HG02798 (cell line): Measurements from ENCODE around the gene BCHE.
A peak's percentile ranks its signal among the peaks of the same experiment; 100 is the strongest.
"Not testable (repeated sequence)": the region's sequence is repeated elsewhere in the genome, so short reads cannot be mapped to it uniquely, and the experiment has no call there.

Experiments
- ATAC-seq: cut with Tn5 transposase; IDR thresholded peaks from one replicate; pipeline ENCODE4 v1.9.1; 2021; ENCODE audit warnings: mild to moderate bottlenecking; ENCODE audit not compliant: unreplicated experiment, poor library complexity

BCHE gene

DNA sequence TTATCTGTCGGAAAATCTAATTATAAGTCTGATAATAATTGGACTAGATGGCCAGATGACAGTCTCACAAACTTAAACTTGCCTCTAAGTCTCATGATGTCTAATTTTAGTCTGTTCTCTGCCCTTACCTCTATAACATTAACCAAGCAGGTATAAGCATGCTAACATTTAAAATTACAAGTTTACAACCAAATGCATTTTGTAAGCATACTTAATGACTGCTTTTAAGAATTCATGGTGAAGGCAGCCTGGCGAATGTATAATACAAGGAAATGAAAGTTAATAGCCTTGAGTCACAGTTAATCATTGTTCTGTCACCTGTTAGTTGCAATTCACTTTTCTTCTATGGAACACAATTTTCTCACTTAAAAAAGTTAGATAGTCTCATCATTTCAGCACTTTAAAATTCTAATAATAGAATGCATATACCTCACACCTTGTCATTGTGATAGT, 16.5 kb downstream of the BCHE start:
- ATAC-seq = peak; percentile 81

DNA sequence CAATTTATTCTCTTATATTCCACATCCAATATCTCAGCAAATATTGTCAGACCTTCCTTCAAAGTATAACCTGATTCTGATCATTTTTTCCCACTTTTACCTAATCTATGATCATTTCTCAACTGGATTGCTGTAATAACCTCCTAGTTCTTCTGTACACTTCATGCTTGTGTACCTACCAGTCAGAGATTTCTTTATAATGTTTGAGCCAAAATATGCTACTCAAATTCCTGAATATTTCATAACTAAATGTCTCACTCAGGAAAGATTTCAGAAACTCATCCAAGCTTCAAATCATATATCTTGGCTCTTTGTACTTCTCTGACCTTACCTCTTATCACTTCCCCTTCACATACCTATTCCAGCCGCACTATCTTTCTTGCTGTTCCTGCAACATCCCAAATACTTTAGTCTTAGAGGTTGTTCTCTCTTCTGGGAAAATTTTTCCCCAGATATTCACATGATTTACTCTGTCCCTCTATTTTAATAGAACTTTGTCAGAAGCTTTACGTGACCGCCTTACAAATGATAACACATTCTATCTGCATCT, 20.0 kb downstream of the BCHE start:
- no peak for ATAC-seq

DNA sequence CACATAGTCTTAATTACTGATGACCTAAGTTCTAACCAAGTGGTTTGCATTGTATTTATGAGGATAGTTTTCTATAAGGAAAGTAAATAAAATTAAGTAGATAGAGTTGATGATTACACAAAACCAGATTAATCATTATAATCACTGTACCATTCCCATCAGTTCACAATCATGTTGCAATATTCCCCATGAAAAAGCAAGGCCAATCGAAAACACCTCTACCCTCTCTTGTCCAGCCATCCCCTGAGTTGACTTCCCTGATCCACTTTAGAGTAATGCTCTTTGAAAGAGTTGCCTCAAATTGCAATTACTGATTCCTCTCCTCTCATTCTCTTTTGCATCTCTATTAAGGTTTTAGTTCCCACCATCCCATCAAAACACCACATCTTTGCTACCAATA, 21.0 kb downstream of the BCHE start:
- ATAC-seq = no peak

DNA sequence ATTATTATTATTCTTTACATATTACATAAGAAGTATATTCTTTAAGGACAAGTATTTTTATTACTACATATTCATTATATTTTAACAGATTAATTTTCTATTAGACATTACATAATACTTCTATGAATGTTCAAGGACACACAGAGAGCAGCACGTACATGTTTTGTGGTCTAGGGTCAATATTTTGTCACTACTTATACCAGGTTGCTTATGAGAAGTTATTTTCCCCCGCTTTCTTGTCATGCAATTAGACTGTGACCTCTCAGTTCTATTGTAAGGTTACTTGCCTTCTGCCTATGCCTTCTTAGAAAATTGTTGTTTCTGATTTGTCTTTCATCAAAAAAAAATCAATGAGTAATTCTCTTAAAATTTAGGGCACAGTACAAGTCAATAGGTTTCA, 21.5 kb downstream of the BCHE start:
- no peak for ATAC-seq

DNA sequence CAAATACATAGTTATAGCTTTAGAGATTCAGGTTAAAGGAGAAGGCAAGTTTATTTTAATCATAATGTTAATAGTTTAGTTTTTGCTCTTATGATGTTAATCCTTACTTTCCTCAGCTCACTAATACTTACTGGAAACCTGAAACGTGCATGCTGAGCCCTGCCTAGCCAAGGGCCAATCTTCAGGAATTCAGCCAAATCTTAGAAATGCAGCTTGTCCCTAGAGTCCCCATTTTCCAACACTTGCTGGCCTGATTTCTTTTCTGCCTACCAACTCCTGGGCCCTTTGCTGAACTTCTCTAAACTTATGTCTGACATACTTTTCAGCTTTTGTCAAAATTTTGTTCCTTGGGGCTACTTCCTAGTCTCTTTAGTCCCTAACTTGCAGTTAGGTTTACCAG, 22.8 kb downstream of the BCHE start:
- ATAC-seq = no peak

DNA sequence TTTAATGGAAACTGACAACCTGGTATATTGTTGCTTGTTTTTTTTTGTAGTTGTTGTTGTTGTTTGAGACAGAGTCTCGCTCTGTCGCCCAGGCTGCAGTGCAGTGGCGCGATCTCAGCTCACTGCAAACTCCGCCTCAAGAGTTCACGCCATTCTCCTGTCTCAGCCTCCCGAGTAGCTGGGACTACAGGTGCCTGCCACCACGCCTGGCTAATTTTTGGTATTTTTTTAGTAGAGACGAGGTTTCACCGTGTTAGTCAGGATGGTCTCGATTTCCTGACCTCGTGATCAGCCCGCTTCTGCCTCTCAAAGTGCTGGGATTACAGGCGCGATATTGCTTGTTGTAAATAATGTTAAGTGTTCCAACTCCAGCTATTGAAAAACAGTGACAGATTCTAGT, 29.3 kb downstream of the BCHE start:
- not testable (repeated sequence) for ATAC-seq

DNA sequence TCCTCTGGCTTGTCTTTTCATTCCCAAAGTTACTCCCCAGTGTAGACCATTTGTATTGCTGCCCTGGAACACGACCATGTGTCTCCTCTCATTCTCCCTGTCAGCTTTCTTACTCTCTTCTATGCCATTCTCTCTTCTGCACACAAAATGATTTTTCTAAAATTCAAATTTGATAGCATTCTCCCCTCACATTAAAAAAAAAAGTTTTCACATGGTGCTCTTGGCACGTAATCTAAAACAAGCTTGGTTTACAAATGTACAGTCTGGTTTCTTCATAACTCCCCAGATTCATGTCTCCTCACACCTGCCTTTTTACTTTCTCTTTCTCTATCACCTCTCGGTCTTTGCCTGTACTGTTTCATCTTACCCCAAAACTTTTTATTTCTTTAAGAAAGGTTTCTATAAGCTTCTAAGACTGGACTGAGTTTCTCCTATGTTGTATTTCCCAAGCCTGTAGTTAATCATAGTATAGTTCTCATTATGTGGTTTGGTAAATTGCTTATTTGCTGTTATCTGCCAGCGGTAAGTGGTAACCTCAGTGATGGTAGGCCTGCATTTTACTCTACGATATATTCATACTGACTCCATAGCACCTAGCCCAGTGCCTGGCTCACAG, 31.2 kb downstream of the BCHE start:
- ATAC-seq = peak; percentile 90

DNA sequence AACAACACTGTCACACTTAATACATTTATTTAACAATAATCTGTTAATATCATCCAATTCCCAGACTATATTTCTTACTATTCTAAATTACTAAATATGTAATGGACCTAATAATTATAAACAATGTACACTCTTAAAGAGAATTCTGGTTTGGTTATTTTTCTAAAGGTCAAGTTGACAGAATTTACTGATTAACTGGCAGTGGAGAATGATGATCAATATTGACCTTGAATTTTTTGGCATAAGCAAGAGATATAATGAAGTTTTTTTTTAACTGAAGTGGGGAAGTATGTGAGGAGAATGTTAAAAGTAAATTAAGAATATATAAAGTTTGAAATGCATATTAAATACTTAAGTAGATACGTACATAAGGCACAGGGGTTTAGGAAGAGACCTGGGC, 33.8 kb downstream of the BCHE start:
- ATAC-seq = no peak

DNA sequence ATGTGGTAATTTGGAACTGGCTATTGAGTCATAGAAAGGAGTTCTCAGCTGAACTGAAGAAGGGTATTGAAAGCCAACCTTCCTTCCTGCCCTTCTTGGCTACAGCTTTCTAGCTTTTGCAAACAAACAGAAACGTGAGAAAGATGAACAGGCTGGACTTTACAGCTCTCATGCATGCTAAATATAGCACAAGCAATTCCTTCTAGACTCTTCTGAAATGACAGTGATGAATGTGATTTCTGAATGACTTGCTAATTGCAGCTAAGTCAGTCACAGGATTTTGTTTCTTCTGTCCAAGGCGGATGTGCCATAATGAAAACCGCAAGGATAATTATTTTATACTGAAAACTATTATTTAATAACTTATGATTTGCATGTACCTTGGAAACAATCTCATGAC, 36.3 kb downstream of the BCHE start:
- peak; percentile 50 for ATAC-seq

DNA sequence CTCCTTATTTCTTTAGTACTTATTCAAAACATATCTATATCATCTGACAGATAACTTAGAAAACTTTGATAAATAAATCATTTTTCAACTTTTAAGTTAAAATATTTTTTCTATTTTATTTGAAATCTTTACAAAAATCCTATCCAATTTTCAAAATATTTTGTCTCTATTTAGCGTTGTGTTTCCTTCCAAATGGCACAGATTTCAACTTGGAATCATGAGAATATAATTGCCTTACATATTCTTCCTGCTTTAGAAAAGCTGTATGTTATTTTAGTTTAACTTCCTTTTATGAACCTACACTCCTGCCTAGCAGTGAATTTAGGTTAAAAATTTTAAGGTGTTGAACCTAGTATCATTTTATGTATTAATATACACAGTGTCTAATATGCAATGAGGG, 38.2 kb downstream of the BCHE start:
- no peak for ATAC-seq

DNA sequence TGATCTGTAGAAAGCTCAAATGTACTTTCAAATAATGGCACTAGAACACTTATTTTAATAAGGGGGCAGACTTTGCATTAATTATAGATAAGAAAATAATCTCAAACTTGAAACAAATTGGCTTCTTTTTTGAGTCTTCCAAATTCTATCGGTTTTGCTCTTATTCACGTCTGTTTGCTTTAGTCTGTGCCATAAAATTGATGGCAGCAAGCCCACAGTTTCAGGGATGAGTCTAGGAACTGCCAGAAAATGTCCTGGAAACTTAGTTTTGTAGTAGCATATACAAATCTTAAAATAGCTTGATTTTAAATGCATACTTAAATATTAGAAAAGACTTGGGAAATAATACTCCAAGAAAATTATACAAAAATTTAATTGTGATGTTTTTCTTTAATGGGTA, 39.7 kb downstream of the BCHE start:
- no peak for ATAC-seq

DNA sequence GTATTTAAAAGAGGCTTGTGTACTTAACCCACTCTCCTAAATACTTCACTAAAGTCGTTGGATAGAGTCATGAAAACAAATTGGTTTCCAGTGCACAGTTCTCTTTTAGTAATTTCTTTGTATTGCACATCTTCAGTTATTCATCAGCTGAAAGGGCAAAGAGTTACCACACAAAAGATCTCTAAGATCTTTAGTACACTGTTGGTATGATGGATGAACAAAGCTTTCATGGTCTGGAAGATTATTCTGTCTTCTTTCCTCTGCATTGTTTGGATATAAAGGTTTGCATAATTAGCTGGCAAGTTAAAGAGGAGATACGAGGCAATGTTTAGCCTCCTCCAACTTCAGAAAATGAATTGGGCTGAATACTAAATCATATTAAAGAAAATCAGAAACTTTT, 40.5 kb downstream of the BCHE start:
- ATAC-seq = no peak

DNA sequence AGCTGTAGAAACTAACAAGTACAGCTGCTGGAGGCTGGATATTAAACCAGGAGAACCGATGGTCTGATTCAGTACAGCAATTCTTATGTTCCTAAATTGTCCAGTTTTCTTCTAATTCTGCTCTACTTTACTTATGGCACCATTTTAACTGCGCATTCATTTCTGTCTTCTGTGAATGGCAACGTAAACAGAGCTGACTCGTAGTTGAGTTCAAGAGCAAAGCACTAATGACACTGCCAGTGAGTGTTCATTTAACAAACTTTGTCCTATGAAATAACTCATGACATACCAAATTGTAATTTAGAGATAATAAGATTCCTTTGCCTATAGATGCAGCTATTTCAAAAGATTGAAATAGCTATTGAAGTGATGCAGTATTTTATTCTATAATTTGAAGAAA, 48.7 kb downstream of the BCHE start:
- no peak for ATAC-seq

DNA sequence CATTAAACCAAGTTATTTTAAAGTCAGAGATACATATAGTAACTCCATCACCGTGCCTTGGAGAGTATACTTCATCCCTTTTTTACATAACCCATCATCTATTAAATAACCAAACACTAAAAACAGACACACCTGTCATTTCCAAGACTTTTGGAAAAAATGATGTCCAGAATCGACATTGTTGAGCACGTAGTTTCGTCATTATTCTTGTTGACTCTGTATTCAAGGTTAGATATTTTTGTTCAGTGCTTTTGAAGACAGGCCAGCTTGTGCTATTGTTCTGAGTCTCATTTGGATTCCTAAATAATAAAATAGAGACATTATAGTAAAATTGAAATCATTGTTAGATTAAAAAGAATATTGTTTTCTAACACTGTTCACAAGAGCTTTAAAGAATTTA, 51.2 kb downstream of the BCHE start:
- ATAC-seq = no peak

DNA sequence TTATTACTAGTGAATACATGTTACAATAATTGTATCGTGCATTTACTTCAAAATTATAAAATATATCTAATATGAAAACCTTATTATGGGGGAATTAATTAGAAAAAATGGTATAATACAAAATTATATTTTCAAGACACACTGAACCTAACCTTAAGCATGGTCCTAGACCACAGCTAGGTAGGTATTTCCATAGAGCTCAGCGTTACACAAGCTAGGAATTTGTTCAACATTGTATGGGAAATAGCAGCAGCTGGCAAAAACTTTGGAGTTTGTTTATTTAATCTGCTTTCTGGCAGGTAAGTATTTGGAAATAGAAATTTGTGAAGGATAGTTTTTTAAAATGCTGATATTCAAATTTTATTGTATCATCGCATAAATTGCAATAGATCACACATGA, 52.9 kb downstream of the BCHE start:
- ATAC-seq = no peak

DNA sequence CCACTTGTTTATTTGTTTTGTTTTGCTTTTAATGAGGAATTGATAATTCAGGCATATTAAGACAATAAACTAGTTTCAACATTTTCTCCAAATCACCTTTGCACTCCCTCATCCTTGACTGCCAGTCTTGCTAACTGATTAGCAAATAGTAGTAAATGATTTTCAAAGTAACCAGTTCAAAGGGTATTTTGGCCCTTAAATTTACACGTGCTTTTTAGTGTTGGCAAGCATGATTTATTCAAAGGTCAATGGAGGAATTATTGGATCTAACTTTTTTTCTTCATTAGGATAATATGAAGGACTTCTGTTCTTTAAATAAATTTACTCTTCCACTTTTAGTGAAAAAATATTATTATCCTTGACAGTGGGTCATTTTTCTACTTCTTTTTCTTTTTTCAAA, 53.8 kb downstream of the BCHE start:
- ATAC-seq = no peak

DNA sequence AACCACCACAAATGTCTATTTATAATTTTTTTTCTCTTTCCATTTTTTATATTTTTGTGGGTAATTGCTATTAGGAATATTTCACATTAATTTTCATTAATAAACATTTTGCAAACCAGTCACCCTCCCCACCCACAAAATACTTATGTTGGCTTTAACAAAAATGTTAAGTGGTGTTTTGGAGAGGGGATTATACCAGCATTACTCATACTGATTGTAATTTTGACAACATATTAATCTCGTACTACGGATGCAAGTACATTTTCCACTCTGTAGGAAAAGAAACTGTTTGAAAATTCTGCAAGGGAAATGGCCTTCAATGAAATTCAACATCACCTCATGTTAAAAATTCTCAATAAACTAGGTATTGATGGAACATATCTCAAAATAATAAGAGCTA, 58.3 kb downstream of the BCHE start:
- no peak for ATAC-seq

DNA sequence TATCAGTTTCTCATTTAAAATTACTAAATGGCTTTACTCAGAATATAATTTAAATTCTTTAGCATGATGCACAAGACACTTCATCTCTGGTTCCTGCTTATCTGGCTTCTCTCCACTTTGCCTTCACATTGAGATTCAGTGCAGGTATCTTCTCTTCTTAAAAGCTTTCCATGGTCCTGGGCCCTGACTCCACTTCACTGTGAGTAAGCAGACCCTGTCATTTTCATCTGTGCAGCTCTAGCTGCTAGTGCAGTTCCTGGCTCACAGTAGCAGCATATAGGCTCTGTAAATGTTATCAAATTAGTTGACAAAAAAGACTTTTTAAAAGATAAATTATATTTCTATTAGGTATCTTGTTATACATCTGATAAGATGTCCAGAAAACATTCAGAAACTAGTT, 58.8 kb downstream of the BCHE start:
- ATAC-seq = no peak

DNA sequence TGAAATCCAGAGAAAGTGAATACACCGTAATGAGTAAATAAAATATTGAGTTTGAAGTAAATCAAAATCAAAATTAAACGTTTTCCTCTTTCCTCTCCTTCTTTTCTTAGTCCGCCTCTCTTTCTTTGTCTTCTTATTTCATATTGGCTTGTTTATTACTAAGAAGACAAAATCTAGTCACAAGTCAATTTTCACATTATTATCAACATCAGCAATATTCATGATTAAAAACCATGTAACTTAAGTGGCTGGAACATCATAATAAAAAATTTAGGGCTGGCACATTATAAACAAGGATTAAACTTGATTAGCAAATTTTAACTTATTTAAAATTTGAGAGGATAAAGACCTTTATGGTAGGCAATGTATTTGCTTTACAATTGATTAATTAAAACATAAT, 61.4 kb downstream of the BCHE start:
- ATAC-seq = no peak

DNA sequence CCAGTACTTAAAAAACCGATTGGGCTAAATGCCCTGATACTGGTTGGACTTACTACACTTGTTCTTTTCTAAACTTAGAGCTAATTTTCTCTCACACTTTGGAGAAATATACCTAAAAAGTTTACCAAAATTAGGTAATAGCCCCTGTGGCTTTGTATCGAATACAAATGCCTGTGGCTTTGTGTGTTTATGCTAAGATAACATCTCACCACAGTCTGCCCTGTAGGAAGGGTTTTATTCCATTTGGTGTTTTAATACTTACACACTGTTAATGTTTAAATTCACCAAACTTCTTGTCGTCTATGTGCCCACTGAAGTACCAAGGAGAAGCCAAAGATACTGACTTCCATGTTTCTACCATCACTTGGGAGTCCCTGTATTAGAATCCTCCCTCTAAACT, 66.4 kb downstream of the BCHE start:
- ATAC-seq = no peak

DNA sequence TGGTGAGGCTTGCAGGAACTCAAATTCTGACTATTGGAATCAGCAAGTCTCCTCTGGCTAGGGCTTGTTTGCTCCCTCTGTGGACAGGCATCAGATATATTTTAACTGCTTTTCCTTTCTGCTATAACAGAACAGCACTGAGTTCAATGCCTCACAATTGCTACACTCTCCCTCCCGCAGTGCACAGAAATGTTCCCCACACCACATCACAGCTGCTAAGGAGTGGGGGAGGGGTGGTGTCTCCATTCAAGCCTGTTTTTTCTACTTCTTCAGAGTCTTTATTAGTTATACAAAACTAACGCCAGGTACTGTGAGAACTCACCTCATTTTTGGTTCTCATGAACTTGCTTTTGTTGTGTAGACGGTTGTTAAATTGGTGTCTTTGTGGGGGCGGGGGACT, 68.5 kb downstream of the BCHE start:
- no peak for ATAC-seq

DNA sequence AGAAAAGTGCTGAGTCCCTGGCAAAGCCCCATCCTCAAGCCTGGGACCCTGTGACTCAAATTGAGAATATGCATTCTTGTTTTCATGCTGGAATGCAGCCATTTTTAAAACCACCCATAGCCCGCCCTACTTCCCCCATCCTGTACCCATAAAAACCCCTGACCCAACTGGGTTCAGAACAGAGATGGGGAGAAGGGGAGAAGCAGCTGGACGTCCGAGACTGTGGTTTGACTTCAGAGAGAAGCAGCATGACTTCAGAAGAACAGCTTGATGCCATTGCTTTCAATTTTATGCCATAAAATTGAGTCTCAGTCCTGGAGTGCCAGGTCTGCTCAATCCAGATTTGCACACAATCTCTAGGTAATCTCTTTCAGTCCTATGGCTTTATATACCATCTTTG, 78.2 kb downstream of the BCHE start:
- no peak for ATAC-seq

DNA sequence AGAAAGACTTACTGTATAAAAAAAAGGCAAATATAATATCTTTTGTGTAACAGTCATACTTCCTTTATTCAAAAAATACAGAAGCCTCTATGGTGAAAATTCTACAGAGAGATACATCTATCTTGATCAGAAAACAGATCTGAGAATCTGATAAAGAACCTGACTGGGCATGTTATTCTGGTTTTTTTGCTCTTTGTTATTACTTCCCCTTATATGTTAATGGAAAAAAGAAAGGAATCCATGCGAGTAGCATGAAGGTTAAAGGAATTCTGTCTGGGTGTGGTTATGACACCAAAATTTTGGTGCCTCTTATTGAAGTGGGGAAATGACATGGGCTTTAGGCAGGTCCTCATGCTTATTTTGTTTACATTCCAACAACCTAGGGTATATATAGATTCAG, 81.7 kb downstream of the BCHE start:
- no peak for ATAC-seq
